HG02970 (cell line): ENCODE measurements around the gene HEATR5B.
"Not testable (repeated sequence)": the region's sequence is repeated elsewhere in the genome, so short reads cannot be mapped to it uniquely, and the experiment has no call there.

Experiments used
- ATAC-seq: cut with Tn5 transposase; IDR thresholded peaks from one replicate; pipeline ENCODE4 v1.9.1; 2021; ENCODE audit warnings: mild to moderate bottlenecking, moderate library complexity, moderate number of reproducible peaks; ENCODE audit not compliant: unreplicated experiment, low FRiP score

The HEATR5B gene

GRCh38 chr2:37070931-37071330, 13.2 kb downstream of the HEATR5B start:
- ATAC-seq: no peak

DNA sequence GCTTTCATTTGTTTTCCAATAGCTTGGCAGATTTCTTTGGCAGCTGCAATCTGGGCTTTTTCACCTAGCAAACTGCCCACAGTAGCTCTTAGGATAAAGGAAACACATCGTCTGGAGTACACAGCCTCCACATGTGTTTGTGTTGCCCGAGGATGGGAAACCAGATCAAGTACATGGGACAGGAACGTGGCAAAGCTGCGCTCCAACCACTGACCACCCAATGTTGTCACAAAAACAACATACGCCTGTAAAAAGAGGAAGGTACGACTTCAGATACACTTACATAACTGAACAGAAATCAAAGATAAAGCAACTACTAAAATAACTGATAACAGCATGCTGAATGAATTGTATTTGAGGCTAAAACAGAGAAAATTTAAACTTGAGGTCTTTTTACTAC, 15.5 kb downstream of the HEATR5B start:
- ATAC-seq: no peak

- ATAC-seq: no peak
These were observed 22.4 kb downstream of the HEATR5B start for GRCh38 chr2:37061776-37062175.

- no peak for ATAC-seq
These were observed 23.0 kb downstream of the HEATR5B start for GRCh38 chr2:37061013-37061711.

- no peak for ATAC-seq
These were observed 23.7 kb downstream of the HEATR5B start for GRCh38 chr2:37060446-37060845.

GRCh38 chr2:37059841-37060240, 24.3 kb downstream of the HEATR5B start:
- no peak for ATAC-seq

GRCh38 chr2:37052600-37053332, 31.4 kb downstream of the HEATR5B start:
- ATAC-seq: no peak

DNA sequence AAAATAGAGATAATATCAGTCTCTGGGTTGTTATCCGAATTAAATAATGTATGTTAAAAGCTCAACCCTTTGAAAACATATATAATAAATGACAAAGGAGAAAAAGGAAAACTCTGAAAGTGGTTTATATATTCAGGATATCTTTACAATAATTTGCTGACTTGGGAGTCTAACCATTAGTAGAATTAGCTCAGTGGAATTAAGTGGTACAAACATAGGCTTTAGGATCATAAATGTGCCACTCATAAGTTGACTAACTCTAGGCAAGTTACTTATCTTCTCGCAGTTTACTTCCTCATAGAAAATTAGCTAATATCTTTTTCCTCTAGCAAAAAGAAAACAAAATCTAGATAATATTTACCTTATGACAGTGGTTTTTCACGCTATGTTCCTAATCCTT, 44.6 kb downstream of the HEATR5B start:
- no peak for ATAC-seq

GRCh38 chr2:37037771-37038170, 46.4 kb downstream of the HEATR5B start:
- ATAC-seq: no peak

- no peak for ATAC-seq
These were observed 54.4 kb downstream of the HEATR5B start for GRCh38 chr2:37029758-37030157.

GRCh38 chr2:37026050-37026449, 58.1 kb downstream of the HEATR5B start:
- no peak for ATAC-seq

DNA sequence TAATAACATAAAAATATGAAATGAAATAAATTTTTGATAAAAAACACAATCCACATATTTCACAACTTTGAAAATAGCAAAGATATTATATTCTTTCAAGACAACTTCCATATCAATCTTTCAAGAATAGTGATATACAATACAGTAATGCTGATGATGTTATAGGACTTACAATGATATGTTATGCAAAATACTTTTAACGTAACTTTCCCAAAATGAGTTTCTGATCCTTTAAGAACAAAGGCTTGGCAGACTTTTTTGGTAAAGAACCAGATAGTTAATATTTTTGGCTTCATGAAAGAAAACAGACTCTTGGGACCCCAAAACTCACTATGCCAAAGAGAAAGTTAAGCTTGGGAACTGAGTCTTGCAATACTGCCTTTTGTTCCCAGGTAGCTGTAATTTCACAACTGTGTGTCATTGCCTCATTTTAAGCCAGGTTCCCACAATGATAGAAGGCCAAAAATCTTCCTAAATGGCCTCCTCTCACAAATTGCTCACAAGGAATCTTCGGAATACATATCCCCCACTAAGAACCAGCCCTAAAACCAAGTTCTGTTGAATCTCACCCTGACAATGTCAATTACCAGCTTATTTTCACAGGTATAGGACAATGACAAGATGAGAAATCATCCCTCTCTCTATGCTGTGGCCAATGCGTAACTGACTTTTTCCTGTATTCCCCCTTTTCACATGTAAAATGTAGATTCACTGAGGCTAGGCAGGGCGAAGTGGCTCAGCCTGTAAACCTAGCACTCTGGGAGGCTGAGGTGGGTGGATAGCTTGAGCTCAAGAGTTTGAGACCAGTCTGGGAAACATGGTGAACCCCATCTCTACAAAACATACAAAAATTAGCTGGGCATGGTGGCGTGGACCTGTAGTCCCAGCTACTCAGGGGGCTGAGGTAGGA, 63.0 kb downstream of the HEATR5B start:
- no peak for ATAC-seq

DNA sequence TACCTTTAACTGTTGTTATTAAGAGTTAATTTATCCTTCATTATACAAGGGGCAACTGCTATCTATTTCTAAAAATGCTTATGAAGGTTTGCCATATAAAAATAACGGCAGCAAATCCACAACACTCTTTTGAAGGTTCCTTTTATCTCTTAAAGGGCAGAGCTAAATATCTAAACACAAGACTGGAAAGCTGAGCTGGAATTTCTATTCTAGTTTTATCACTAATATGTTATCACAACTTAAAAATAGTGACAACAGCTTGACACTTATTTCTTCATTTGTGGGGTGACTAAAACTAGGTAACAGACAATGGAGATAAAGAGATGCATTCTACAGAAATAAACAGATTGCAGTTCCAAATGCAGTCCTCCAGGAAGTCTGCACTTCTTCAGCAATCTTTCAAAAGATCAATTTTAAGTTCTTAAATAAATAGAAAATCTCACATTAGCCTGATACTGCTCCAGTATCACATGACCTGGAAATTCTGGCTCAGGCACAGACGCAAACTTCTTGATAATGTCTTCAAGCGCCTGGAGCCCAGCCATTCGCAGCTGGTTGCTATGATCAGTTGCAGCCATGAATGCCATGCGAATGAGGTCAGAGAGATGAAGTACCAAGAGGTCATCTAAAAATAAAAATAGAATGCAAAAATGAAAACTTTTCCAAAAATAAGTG, 63.8 kb downstream of the HEATR5B start:
- ATAC-seq: no peak

DNA sequence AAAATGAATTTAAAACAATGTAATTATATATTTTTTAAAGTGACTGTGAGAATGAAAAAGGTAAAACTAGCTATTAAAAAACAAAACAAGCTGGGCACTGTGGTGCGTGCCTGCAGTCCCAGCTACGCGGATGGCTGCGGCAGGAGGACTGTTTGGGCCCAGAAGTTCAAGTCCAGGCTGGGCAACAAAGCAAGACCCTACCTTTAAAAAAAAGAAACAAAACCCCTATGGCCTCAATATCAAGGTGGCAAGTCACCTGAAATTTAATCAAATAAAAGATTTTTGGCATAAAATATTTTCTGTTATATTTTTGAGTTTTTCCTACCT, 70.9 kb downstream of the HEATR5B start:
- peak; percentile 18 for ATAC-seq

- ATAC-seq: no peak
These were observed 73.0 kb downstream of the HEATR5B start for GRCh38 chr2:37011130-37011529.

DNA sequence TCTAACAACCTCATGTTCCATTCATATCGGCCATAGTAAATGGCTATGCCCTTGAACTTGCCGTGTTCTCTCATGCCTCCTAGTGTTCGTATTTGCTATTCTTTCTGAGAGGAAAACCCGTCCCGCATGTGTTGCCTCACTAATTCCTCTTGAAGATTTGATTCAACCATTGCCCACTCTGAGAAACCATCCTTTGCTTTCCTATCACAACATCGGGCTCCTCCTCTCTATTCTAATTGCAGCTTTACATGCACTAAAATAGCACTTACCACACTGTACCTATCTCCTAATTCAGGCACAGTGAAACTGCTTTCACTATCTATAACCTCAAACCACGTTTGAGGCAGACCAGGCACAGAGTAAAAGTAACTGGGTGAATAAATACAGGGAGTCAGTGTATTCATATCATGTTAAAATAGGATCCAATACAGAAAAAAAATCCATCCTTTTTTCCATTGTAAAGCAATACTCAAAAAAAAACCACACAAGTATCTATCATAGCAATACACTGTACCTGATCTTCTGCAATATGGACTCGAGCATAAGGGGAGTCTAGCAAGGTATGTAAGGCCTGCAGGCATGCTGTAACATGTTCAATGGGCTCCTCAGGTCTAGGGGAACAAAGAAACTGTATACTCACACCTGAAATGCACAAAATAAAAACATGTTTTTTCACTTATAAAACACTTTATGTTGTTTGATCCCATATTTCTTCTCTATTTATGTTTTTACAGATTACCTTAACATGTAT, 78.9 kb downstream of the HEATR5B start:
- peak; percentile 89 for ATAC-seq

- ATAC-seq: no peak
These were observed 83.1 kb downstream of the HEATR5B start for GRCh38 chr2:37000988-37001556.

DNA sequence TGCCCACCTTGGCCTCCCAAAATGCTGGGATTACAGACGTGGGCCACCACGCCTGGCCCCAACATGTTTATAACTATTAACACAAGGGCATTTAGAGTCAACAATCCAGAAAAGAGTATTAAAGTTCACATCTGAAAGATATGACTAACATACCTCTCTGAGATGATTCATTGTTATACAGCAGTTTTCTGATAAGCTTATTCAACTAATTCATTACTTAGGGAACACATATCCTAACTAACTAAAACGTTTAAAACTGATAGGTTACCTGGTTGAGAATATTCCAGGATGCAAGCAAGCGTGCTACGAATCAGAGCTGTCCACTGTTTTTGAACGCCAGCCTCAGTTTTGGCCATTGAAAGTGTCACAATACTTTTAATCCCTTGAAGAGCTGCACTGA, 83.9 kb downstream of the HEATR5B start:
- no peak for ATAC-seq

DNA sequence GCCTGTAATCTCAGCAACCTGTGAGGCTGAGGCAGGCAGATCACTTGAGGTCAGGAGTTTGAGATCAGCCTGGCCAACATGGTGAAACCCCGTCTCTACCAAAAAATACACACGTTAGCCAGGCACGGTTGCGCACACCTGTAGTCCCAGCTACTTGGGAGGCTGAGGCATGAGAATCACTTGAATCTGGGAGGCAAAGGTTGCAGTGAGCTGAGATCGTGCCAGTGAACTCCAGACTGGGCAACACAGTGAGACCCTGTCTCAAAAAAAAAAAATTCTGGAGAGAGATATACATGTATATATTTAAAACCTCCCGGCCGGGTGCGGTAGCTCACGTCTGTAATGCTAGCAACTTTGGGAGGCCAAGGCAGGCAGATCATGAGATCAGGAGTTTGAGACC, 84.8 kb downstream of the HEATR5B start:
- ATAC-seq: not testable (repeated sequence)
